NCI-H187 treated with DMSO at 0.1 percent for 48 hours (cell line): ENCODE measurements around the gene STRAP.
"Not testable (repeated sequence)": the region's sequence is repeated elsewhere in the genome, so short reads cannot be mapped to it uniquely, and the experiment has no call there.

Source experiments
- DNase-seq: peaks from one replicate; lab custom pipeline; 2025; lab: John Stamatoyannopoulos, UW

Gene STRAP

GRCh38 chr12:15873556-15873955 is 8.6 kb upstream of the STRAP start:
- no peak for DNase-seq

- not testable (repeated sequence) for DNase-seq
Observed at GRCh38 chr12:15874556-15875145, 7.5 kb upstream of the STRAP start.

GRCh38 chr12:15875863-15876262 is 6.3 kb upstream of the STRAP start:
- no peak for DNase-seq

- DNase-seq: no peak
Observed at GRCh38 chr12:15879413-15879812, 2.8 kb upstream of the STRAP start.

- DNase-seq: no peak
Observed at GRCh38 chr12:15880721-15881120, 1.5 kb upstream of the STRAP start.

- DNase-seq: no peak
Observed at GRCh38 chr12:15883536-15883935, 1.3 kb downstream of the STRAP start.

- no peak for DNase-seq
Observed at GRCh38 chr12:15886372-15887042, 4.3 kb downstream of the STRAP start.

- DNase-seq: no peak
Observed at GRCh38 chr12:15887043-15887817, 5.0 kb downstream of the STRAP start.

GRCh38 chr12:15892645-15893259 is 10.6 kb downstream of the STRAP start:
- DNase-seq: no peak

- no peak for DNase-seq
Observed at GRCh38 chr12:15893260-15893659, 11.1 kb downstream of the STRAP start.

- DNase-seq: no peak
Observed at GRCh38 chr12:15896867-15897266, 14.7 kb downstream of the STRAP start.

GRCh38 chr12:15897433-15897832 is 15.2 kb downstream of the STRAP start:
- no peak for DNase-seq

GRCh38 chr12:15899282-15899870 is 17.2 kb downstream of the STRAP start:
- DNase-seq: no peak

GRCh38 chr12:15904378-15904920 is 22.3 kb downstream of the STRAP start:
- DNase-seq: no peak

- no peak for DNase-seq
Observed at GRCh38 chr12:15910468-15910863, 28.3 kb downstream of the STRAP start.

- DNase-seq: peak; percentile 19
Observed at GRCh38 chr12:15910864-15911721, 28.9 kb downstream of the STRAP start, which contains the start of gene DERA. TSS of gene DERA (plus strand) at chr12:15911332. CDS start at chr12:15911384, 52 bp downstream.

GRCh38 chr12:15911931-15912330 is 29.7 kb downstream of the STRAP start:
- not testable (repeated sequence) for DNase-seq

- not testable (repeated sequence) for DNase-seq
Observed at GRCh38 chr12:15914131-15914530, 31.9 kb downstream of the STRAP start.

- DNase-seq: no peak
Observed at GRCh38 chr12:15918066-15918465, 35.9 kb downstream of the STRAP start.

- no peak for DNase-seq
Observed at GRCh38 chr12:15919418-15919817, 37.2 kb downstream of the STRAP start.

GRCh38 chr12:15924956-15925355 is 42.8 kb downstream of the STRAP start:
- no peak for DNase-seq
